Measurements from ENCODE around the gene MORN1.

- TF ChIP-seq CTCF (conservative IDR thresholded peaks at IDR 0.05) (no peak), EZH2 (IDR thresholded peaks at IDR 0.05; ENCODE audit: low read depth) (no peak)
These were observed 118.5 kb downstream of the MORN1 start for GRCh38 chr1:2272686-2273400.
